Liver (tissue), 3 donors: ENCODE data around the gene DPP4.

Experiments used
- CTCF ChIP-seq: fragments of 150-350 bp; IDR thresholded peaks from 2 replicates; pipeline ENCODE4 v1.5.1; 2017; ENCODE audit warnings: improper control_type of control experiment, low read depth, low read length; ENCODE audit not compliant: missing input control
- EGR1 ChIP-seq, 2 donors: IDR thresholded peaks; 2 replicates each; pipeline ENCODE4 v1.6.1; 2016 to 2018; ENCODE audit warnings: antibody characterized with exemption in 2 of 2, low read depth in 2 of 2
- JUND ChIP-seq, 2 donors: IDR thresholded peaks; 2 replicates each; pipeline ENCODE4 v1.6.1; 2016; ENCODE audit warnings: antibody characterized with exemption in 2 of 2
- MAX ChIP-seq: IDR thresholded peaks from 2 replicates; pipeline ENCODE4 v1.6.1; 2016; ENCODE audit warnings: antibody characterized with exemption
- RAD21 ChIP-seq, 2 donors: IDR thresholded peaks; 2 replicates each; pipeline ENCODE4 v1.6.1; 2016; ENCODE audit warnings: antibody characterized with exemption in 2 of 2, mild to moderate bottlenecking in 2 of 2
- SP1 ChIP-seq: IDR thresholded peaks from 2 replicates; pipeline ENCODE4 v1.6.1; 2018; ENCODE audit warnings: antibody characterized with exemption, mild to moderate bottlenecking
- YY1 ChIP-seq: IDR thresholded peaks from 2 replicates; pipeline ENCODE4 v1.6.1; 2016; ENCODE audit warnings: antibody characterized with exemption, mild to moderate bottlenecking
- donor health status: healthy.
- donor health status: healthy.

- TF ChIP-seq CTCF, result no peak
- no peak for TF ChIP-seq YY1
- TF ChIP-seq SP1, result no peak
- no peak for TF ChIP-seq MAX
- no peak for TF ChIP-seq RAD21 (IDR thresholded peaks at IDR 0.05)
- TF ChIP-seq JUND (IDR thresholded peaks at IDR 0.05), result no peak
- TF ChIP-seq EGR1 (IDR thresholded peaks at IDR 0.05; ENCODE audit: low read depth in 2 of 2), result no peak
These were observed 119.9 kb downstream of the DPP4 start for GRCh38 chr2:161954103-161954502.
